Esophagus squamous epithelium (tissue), 4 donors: ENCODE results near the gene FGFRL1.

ENCODE experiments used
- POLR2A ChIP-seq, 4 donors: fragments of 450-650 bp; IDR thresholded peaks; one replicate each; pipeline ENCODE4 v1.6.1; 2017; ENCODE audit warnings: antibody characterized with exemption in 4 of 4, mild to moderate bottlenecking in 4 of 4, moderate library complexity in 3 of 4
- TF ChIP-seq, protein P1 (sequence below), 6 experiments: fragments of 450-650 bp in 4 of 6; fragments of 200-600 bp in 2 of 6; sonication (generic) in 2 of 6; IDR thresholded peaks; one replicate each; pipeline ENCODE4 v1.5.1; 2016 to 2019; ENCODE audit warnings: antibody characterized with exemption in 6 of 6, mild to moderate bottlenecking in 4 of 6, moderate library complexity in 4 of 6

DNA sequence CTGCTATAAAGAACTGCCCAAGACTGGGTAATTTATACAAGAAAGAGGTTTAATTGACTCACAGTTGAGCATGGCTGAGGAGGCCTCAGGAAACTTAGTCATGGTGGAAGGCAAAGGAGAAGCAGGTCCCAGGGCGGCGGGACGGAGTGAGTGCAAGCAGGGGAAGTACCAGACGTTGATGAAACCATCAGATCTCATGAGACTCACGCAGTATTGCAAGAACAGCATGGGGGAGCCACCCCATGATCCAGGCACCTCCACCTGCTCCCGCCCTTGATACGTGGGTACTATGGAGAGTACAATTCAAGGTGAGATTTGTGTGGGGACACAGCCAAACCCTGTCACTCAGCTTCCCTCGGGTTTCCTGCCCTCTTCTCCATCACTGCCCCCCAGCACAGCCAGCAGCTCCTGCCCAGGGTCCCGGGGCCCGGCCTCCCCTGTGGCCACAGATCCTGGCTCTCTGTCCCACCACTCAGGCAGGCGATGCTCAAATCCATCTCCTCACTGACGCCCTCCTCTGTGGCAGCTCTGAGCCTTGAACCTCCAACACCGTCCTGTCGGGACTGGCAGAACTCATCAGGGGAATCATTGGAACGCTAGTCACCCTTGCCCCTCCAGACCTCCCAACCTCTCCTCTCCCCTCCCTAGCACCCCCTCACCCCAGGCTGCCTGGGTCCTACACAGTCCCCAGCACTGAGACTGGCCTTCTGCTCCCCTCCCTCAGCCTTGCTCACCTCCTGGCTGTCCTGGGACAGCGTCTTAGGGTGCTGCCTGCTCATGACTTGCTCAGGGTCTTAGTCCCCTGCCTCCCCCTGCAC is 37.6 kb downstream of the FGFRL1 start:
- TF ChIP-seq, protein P1, sequence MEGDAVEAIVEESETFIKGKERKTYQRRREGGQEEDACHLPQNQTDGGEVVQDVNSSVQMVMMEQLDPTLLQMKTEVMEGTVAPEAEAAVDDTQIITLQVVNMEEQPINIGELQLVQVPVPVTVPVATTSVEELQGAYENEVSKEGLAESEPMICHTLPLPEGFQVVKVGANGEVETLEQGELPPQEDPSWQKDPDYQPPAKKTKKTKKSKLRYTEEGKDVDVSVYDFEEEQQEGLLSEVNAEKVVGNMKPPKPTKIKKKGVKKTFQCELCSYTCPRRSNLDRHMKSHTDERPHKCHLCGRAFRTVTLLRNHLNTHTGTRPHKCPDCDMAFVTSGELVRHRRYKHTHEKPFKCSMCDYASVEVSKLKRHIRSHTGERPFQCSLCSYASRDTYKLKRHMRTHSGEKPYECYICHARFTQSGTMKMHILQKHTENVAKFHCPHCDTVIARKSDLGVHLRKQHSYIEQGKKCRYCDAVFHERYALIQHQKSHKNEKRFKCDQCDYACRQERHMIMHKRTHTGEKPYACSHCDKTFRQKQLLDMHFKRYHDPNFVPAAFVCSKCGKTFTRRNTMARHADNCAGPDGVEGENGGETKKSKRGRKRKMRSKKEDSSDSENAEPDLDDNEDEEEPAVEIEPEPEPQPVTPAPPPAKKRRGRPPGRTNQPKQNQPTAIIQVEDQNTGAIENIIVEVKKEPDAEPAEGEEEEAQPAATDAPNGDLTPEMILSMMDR (IDR thresholded peaks at IDR 0.05): no peak
- no peak for TF ChIP-seq POLR2A (IDR thresholded peaks at IDR 0.05)
